H4 (cell line): ENCODE results near the gene MSMO1. TPM values are rescaled to one million over a fixed set of nuclear protein-coding genes. Genes with fewer than 3 reads are reported as not detected.

Source experiments
- total RNA-seq: library from RNA; depleted of rRNA; stranded (reverse); fragments of >200 nt; shearing (Covaris generic); gene quantifications from 2 replicates; pipeline ENCODE4 v1.2.3, GENCODE V29; 2014; rRNA removed

The MSMO1 gene
- total RNA-seq, 1 experiment from 2014 or later, result 149 TPM

Other genes starting within 250 kb of the MSMO1 start
- gene TMEM192, start 214.8 kb upstream of the MSMO1 start, total RNA-seq, result 22.7 and 24.7 TPM in 2 replicates
- gene KLHL2, start 120.1 kb upstream of the MSMO1 start, total RNA-seq, result 12.0 and 13.2 TPM in 2 replicates
- 18.5 and 21.4 TPM in 2 replicates for gene CPE, start 51.3 kb downstream of the MSMO1 start, total RNA-seq